Panc1 (cell line): ENCODE results near the gene MUC7. TPM values are rescaled to one million over a fixed set of nuclear protein-coding genes. Genes with fewer than 3 reads are reported as not detected.

Source experiments
- ATAC-seq: fragments of 200-7000 bp; cut with Tn5 transposase; 2 replicates; pipeline ENCODE4 v1.9.1; 2020; ENCODE audit warnings: mild to moderate bottlenecking, moderate library complexity
- BruUV-seq: library from RNA; stranded (reverse); fragments of 400-500 nt; replicated peaks from 2 replicates; lab custom pipeline; 2021; lab: Mats Ljungman, UMichigan
- CTCF ChIA-PET: fragments of 300-600 bp; sonication (Branson Sonifier 250); formaldehyde crosslinking; loops from one replicate; lab custom pipeline; 2022; ENCODE audit warnings: antibody characterized with exemption; lab: Charles Lee
- POLR2A ChIA-PET: fragments of 300-600 bp; sonication (Branson Sonifier 250); formaldehyde crosslinking; loops from one replicate; lab custom pipeline; 2022; ENCODE audit warnings: antibody characterized with exemption; lab: Charles Lee
- DNase-seq: peaks from one replicate; pipeline ENCODE4 v3.0.0-alpha.2; 2010; ENCODE audit warnings: low read depth, low spot score
- H3K27ac ChIP-seq: 2 replicates; pipeline ENCODE4 v1.5.1; 2011; ENCODE audit warnings: mild to moderate bottlenecking, low read length, inconsistent platforms
- H3K27me3 ChIP-seq: fragments of 200-500 bp; sonication (Bioruptor generic); 2 replicates; pipeline ENCODE4 v1.6.0; 2014; ENCODE audit warnings: low read length, inconsistent platforms; ENCODE audit not compliant: control insufficient read depth, insufficient read depth
- H3K36me3 ChIP-seq: fragments of 200-500 bp; sonication (Bioruptor generic); 2 replicates; pipeline ENCODE4 v1.5.1; 2014; ENCODE audit warnings: inconsistent platforms, mild to moderate bottlenecking, low read length, moderate library complexity; ENCODE audit not compliant: control insufficient read depth, insufficient read depth
- H3K4me1 ChIP-seq: 2 replicates; pipeline ENCODE4 v1.5.1; 2011; ENCODE audit warnings: inconsistent platforms, mild to moderate bottlenecking, low read length, moderate library complexity; ENCODE audit not compliant: control insufficient read depth, insufficient read depth
- H3K4me3 ChIP-seq, 2 experiments: 2 replicates each; pipeline ENCODE4 v1.5.1; 2011 to 2012; ENCODE audit warnings: low read depth in 2 of 2, low read length in 2 of 2, mild to moderate bottlenecking in 2 of 2, inconsistent platforms in 1 of 2, moderate library complexity in 1 of 2
- H3K9me3 ChIP-seq: fragments of 200-500 bp; sonication (Bioruptor generic); 2 replicates; pipeline ENCODE4 v1.5.1; 2014; ENCODE audit warnings: low read depth, mild to moderate bottlenecking, inconsistent platforms, low read length, moderate library complexity; ENCODE audit not compliant: control insufficient read depth, insufficient read depth
- POLR2AphosphoS5 ChIP-seq: IDR thresholded peaks from 2 replicates; pipeline ENCODE4 v1.6.1; 2012; ENCODE audit warnings: mild to moderate bottlenecking, low read depth, low read length, moderate library complexity
- SIN3A ChIP-seq: IDR thresholded peaks from 2 replicates; pipeline ENCODE4 v1.6.1; 2012; ENCODE audit warnings: low read depth, mild to moderate bottlenecking, low read length, moderate library complexity, borderline replicate concordance; ENCODE audit not compliant: insufficient read depth
- TCF7L2 ChIP-seq: IDR thresholded peaks from 2 replicates; pipeline ENCODE4 v1.6.1; 2011; ENCODE audit warnings: mild to moderate bottlenecking, low read depth, low read length, inconsistent platforms
- in situ Hi-C: cut with HindIII; loops from 2 replicates; pipeline ENCODE4 v1.10.0; 2016; ENCODE audit warnings: low sequenced_read_pairs, low pct_unique_long_range_greater_than_20kb
- intact Hi-C: fragments of 100-400 bp; cut with micrococcal nuclease; formaldehyde crosslinking; loops from one replicate; pipeline ENCODE4 v1.10.0; 2022; ENCODE audit not compliant: unreplicated experiment
- total RNA-seq: library from RNA; stranded (reverse); gene quantifications from one replicate; pipeline ENCODE4 v1.2.1, GENCODE V29; 2021; ENCODE audit not compliant: unreplicated experiment
- TF ChIP-seq, protein P1 (sequence below): fragments of 450-650 bp; IDR thresholded peaks from 2 replicates; pipeline ENCODE4 v1.5.1; 2017; ENCODE audit warnings: mild to moderate bottlenecking
- TF ChIP-seq, protein P2 (sequence below), 2 experiments: IDR thresholded peaks; 2 replicates each; pipeline ENCODE4 v1.6.1; 2011 to 2012; ENCODE audit warnings: low read depth in 2 of 2, control low read depth in 1 of 2, low read length in 1 of 2, mild to moderate bottlenecking in 1 of 2, moderate library complexity in 1 of 2; ENCODE audit not compliant: insufficient read depth in 1 of 2

The MUC7 gene
- total RNA-seq, 1 experiment from 2014 or later: not detected

DNA sequence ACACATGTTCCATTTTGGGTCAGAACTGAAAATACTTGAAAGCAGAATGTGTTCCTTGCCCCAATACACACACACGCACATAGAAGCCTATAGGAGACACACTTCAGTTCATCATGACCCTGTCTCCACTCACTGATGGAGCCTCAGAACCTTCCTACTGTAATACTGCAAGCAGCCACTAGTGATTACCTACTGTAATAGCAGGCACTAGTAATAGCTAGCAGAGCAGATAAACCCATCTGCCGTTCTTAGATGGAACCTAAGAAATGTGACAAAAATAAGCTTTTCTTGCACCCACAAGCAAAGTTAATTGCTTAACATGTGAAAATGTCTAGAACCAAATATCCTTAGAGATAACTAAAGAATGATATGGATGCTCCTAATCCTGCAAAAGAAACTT lies 60.0 kb downstream of the MUC7 start:
- TF ChIP-seq POLR2AphosphoS5 (no peak), SIN3A (no peak), TCF7L2 (no peak)
- TF ChIP-seq, protein P1, sequence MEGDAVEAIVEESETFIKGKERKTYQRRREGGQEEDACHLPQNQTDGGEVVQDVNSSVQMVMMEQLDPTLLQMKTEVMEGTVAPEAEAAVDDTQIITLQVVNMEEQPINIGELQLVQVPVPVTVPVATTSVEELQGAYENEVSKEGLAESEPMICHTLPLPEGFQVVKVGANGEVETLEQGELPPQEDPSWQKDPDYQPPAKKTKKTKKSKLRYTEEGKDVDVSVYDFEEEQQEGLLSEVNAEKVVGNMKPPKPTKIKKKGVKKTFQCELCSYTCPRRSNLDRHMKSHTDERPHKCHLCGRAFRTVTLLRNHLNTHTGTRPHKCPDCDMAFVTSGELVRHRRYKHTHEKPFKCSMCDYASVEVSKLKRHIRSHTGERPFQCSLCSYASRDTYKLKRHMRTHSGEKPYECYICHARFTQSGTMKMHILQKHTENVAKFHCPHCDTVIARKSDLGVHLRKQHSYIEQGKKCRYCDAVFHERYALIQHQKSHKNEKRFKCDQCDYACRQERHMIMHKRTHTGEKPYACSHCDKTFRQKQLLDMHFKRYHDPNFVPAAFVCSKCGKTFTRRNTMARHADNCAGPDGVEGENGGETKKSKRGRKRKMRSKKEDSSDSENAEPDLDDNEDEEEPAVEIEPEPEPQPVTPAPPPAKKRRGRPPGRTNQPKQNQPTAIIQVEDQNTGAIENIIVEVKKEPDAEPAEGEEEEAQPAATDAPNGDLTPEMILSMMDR: no peak
- TF ChIP-seq, protein P2, sequence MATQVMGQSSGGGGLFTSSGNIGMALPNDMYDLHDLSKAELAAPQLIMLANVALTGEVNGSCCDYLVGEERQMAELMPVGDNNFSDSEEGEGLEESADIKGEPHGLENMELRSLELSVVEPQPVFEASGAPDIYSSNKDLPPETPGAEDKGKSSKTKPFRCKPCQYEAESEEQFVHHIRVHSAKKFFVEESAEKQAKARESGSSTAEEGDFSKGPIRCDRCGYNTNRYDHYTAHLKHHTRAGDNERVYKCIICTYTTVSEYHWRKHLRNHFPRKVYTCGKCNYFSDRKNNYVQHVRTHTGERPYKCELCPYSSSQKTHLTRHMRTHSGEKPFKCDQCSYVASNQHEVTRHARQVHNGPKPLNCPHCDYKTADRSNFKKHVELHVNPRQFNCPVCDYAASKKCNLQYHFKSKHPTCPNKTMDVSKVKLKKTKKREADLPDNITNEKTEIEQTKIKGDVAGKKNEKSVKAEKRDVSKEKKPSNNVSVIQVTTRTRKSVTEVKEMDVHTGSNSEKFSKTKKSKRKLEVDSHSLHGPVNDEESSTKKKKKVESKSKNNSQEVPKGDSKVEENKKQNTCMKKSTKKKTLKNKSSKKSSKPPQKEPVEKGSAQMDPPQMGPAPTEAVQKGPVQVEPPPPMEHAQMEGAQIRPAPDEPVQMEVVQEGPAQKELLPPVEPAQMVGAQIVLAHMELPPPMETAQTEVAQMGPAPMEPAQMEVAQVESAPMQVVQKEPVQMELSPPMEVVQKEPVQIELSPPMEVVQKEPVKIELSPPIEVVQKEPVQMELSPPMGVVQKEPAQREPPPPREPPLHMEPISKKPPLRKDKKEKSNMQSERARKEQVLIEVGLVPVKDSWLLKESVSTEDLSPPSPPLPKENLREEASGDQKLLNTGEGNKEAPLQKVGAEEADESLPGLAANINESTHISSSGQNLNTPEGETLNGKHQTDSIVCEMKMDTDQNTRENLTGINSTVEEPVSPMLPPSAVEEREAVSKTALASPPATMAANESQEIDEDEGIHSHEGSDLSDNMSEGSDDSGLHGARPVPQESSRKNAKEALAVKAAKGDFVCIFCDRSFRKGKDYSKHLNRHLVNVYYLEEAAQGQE (IDR thresholded peaks at IDR 0.05; ENCODE audit: insufficient read depth in 1 of 2, low read depth in 2 of 2, low read length in 1 of 2): no peak
- no peak for ATAC-seq
- Histone ChIP-seq H3K4me3 (no peak overlapping the region), H3K4me1 (no peaks in the 10 kb centered on the region), H3K27ac (no peak overlapping the region), H3K27me3 (no peaks in the 10 kb centered on the region), H3K9me3 (no peaks in the 10 kb centered on the region), H3K36me3 (no peaks in the 10 kb centered on the region)
- intact Hi-C loops: no loop called here
- POLR2A ChIA-PET: no interaction called here
- no peak for DNase-seq
- BruUV-seq: no TSS peak
- in situ Hi-C loops: no loop called here
- CTCF ChIA-PET: no interaction called here

Other genes starting within 250 kb of the MUC7 start
- not detected for gene FDCSP, start 246.1 kb upstream of the MUC7 start, total RNA-seq
- not detected for gene CSN3, start 229.6 kb upstream of the MUC7 start, total RNA-seq
- not detected for gene CABS1, start 137.2 kb upstream of the MUC7 start, total RNA-seq
- gene SMR3A, start 111.4 kb upstream of the MUC7 start, total RNA-seq: not detected
- not detected for gene SMR3B, start 89.1 kb upstream of the MUC7 start, total RNA-seq
- not detected for gene OPRPN, start 74.3 kb upstream of the MUC7 start, total RNA-seq
- gene AMTN, start 46.4 kb downstream of the MUC7 start, total RNA-seq: not detected
- gene AMBN, start 120.1 kb downstream of the MUC7 start, total RNA-seq: not detected
- gene ENAM, start 156.5 kb downstream of the MUC7 start, total RNA-seq: not detected
- gene JCHAIN, start 194.3 kb downstream of the MUC7 start, total RNA-seq: 0.36 TPM
- 20.6 TPM for gene UTP3, start 216.3 kb downstream of the MUC7 start, total RNA-seq
- 29.6 TPM for gene RUFY3, start 249.8 kb downstream of the MUC7 start, total RNA-seq